BE2C (cell line): Measurements from ENCODE around the gene TMEM200B.
"Not testable (repeated sequence)": the region's sequence is repeated elsewhere in the genome, so short reads cannot be mapped to it uniquely, and the experiment has no call there.

Source experiments
- DNase-seq: peaks from one replicate; pipeline ENCODE4 v3.0.0-alpha.2; 2020
- H3K27me3 ChIP-seq: fragments of 250-450 bp; sonication (Bioruptor Pico); 2 replicates; pipeline ENCODE4 v1.5.1; 2020; ENCODE audit warnings: mild to moderate bottlenecking
- H3K36me3 ChIP-seq: fragments of 250-450 bp; sonication (Bioruptor Pico); 2 replicates; pipeline ENCODE4 v1.5.1; 2020; ENCODE audit warnings: mild to moderate bottlenecking
- H3K4me1 ChIP-seq: fragments of 250-450 bp; sonication (Bioruptor Pico); 2 replicates; pipeline ENCODE4 v1.5.1; 2020
- H3K4me3 ChIP-seq: 2 replicates; pipeline ENCODE4 v1.5.1; 2011; ENCODE audit warnings: low read depth, low read length
- H3K9me3 ChIP-seq: fragments of 250-450 bp; sonication (Bioruptor Pico); 2 replicates; pipeline ENCODE4 v1.5.1; 2020
- CTCF ChIP-seq: IDR thresholded peaks from 2 replicates; pipeline ENCODE4 v1.5.1; 2012; ENCODE audit warnings: mild to moderate bottlenecking, low read depth, low read length

Gene TMEM200B

DNA sequence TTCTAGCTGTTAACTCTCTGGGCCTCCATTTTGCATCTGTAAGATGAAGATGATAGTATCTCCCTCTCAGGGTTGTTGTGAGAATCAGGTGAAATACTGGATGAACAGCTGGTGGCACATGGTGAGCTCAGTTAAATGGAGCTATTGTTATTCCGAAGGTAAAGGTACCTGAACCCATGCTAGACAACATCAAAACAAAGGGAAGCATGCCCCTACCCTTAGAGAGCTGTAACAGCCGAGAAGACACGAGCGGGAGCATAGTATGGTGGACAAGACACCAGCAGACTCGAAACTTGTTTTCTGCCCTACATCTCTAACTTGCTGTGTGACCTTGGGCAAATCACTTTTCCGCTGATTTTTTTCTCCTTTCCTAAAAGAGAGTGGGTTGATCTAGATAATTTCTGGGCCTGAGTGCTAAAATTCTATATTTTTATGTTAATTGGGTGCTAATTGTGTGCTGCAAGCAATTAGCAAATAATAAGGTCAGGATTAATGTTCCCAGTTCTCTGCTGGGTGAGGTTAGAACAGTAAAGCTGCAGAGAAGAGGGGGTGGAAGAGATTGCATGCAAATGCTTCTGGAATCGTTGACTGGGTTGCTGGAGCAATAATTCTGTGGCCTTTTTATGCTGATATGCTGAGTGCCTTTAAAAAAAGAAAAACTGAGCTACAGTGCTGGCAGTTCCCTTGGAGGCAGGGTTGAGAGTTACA lies 10.8 kb downstream of the TMEM200B start:
- H3K36me3 ChIP-seq = no peaks in the 10 kb centered on the region
- no peak for TF ChIP-seq CTCF
- H3K27me3 ChIP-seq = no peaks in the 10 kb centered on the region

DNA sequence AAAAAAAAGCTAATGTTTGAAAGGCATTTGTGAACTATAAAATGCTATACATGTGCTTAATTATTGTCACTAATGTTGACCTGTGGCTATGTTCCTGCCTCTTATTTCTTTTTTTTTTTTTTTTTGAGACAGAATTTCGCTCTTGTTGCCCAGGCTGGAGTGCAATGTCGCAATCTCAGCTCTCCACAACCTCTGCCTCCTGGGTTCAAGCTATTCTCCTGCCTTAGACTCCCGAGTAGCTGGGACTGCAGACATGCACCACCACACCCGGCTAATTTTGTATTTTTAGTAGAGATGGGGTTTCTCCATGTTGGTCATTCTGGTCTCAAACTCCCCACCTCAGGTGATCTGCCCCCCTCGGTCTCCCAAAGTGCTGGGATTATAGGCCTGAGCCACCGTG lies 15.7 kb downstream of the TMEM200B start:
- not testable (repeated sequence) for H3K36me3 ChIP-seq, H3K4me1 ChIP-seq, H3K9me3 ChIP-seq, H3K27me3 ChIP-seq, H3K4me3 ChIP-seq, DNase-seq

More for the DNA sequence above, 10.8 kb downstream of the TMEM200B start:
- Histone ChIP-seq H3K4me1 (no peaks in the 10 kb centered on the region), H3K9me3 (no peaks in the 10 kb centered on the region), H3K4me3 (no peak overlapping the region)
- DNase-seq = no peak

GRCh38 chr1:29105822-29106221 lies 17.9 kb downstream of the TMEM200B start:
- no peaks in the 10 kb centered on the region for H3K27me3 ChIP-seq
- no peaks in the 10 kb centered on the region for H3K36me3 ChIP-seq
- TF ChIP-seq CTCF = no peak
- H3K4me3 ChIP-seq = no peak overlapping the region
- DNase-seq = no peak
- H3K4me1 ChIP-seq = no peaks in the 10 kb centered on the region
- no peaks in the 10 kb centered on the region for H3K9me3 ChIP-seq

GRCh38 chr1:29100487-29100886 lies 23.2 kb downstream of the TMEM200B start:
- no peaks in the 10 kb centered on the region for H3K9me3 ChIP-seq
- TF ChIP-seq CTCF = no peak
- no peak overlapping the region for H3K4me3 ChIP-seq
- no peak for DNase-seq
- H3K4me1 ChIP-seq = peaks cover 3% of the 10 kb centered on the region
- H3K36me3 ChIP-seq = no peaks in the 10 kb centered on the region
- no peaks in the 10 kb centered on the region for H3K27me3 ChIP-seq

DNA sequence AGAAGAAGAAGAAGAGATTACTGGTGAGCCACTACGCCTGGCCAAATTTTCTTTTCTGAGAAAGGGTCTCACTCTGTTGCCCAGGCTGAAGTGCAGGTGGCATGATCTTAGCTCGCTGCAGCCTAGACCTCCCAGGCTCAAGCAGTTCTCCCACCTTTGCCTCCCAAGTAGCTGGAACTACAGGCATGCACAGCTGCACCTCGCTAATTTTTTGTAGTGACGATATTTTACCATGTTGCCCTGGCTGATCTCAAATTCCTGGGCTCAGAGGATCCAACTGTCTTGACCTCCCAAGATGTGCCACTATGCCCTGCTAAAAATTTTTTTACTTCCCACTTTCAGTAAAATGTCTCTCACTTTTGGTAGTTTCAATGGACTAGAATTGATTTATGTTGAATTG lies 24.4 kb downstream of the TMEM200B start:
- Histone ChIP-seq H3K36me3 (no peaks in the 10 kb centered on the region), H3K4me3 (no peak overlapping the region), H3K4me1 (peaks cover 3% of the 10 kb centered on the region), H3K27me3 (no peaks in the 10 kb centered on the region), H3K9me3 (no peaks in the 10 kb centered on the region)
- DNase-seq = no peak
- no peak for TF ChIP-seq CTCF

DNA sequence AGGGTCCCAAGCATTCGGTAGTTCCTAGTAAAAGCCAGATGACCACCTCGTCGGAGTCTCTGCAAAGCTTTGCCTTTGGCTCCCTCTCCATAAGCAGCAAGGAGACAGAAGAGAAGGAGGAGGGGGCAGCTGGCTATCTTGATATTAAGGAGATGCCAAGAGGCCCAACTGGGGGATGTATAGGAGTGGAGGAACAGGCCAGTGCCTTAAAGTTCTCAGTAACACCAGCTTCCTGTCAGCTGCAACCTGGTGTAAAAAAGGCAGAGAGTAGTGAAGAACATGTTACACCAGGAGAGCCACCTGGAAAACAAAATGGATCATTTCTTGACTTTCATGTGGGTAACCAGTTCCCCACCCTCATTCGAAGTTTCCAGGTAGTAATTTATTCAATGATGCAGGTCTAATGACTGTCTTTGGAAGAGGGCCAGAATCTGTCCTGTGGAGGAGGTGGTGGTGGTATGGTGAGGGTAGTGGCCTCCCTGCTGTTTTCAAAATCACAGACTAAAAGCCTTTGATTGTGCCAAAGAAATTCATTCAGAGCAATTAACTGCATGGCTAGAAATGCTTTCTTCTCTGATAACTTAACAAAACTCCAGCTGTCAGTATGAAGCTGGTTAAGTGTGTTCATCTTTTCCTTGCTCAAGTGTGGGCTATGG lies 27.3 kb downstream of the TMEM200B start:
- no peak overlapping the region for H3K4me3 ChIP-seq
- no peaks in the 10 kb centered on the region for H3K9me3 ChIP-seq
- TF ChIP-seq CTCF = no peak
- no peaks in the 10 kb centered on the region for H3K36me3 ChIP-seq
- H3K4me1 ChIP-seq = peaks cover 3% of the 10 kb centered on the region
- DNase-seq = no peak
- H3K27me3 ChIP-seq = no peaks in the 10 kb centered on the region
